Ovary (tissue), 9 donors: ENCODE results near the gene CACNB4. TPM values are rescaled to one million over a fixed set of nuclear protein-coding genes. Genes with fewer than 3 reads are reported as not detected.

Experiments used
- DNase-seq, 5 donors: peaks; one replicate each; pipeline ENCODE4 v3.0.0-alpha.2; 2019 to 2020
- H3K27ac ChIP-seq, 2 donors: fragments of 200-600 bp; one replicate each; pipeline versions ENCODE4 v1.5.1 to v1.8.0; 2019 to 2022
- H3K27me3 ChIP-seq: fragments of 200-600 bp; one replicate; pipeline ENCODE4 v1.8.0; 2022
- H3K36me3 ChIP-seq: fragments of 200-600 bp; sonication (generic); one replicate; pipeline ENCODE4 v1.5.1; 2019
- H3K4me1 ChIP-seq: one replicate; pipeline ENCODE4 v1.8.1; 2013; ENCODE audit warnings: mild to moderate bottlenecking, moderate library complexity; ENCODE audit not compliant: insufficient read depth
- H3K4me3 ChIP-seq: fragments of 200-600 bp; sonication (generic); one replicate; pipeline ENCODE4 v1.5.1; 2017
- H3K9me3 ChIP-seq, 2 donors: fragments of 200-600 bp in 1 of 2; sonication (generic) in 1 of 2; one replicate each; pipeline versions ENCODE4 v1.5.1 to v1.8.1; 2013 to 2019; ENCODE audit warnings: mild to moderate bottlenecking in 1 of 2, moderate library complexity in 1 of 2
- CTCF ChIP-seq, 3 donors: fragments of 450-650 bp in 2 of 3; fragments of 200-600 bp in 1 of 3; IDR thresholded peaks; one replicate each; pipeline versions ENCODE4 v1.5.1 to v1.8.0; 2016 to 2022; ENCODE audit warnings: antibody characterized with exemption in 3 of 3, mild to moderate bottlenecking in 1 of 3
- EP300 ChIP-seq: sonication (generic); formaldehyde crosslinking; IDR thresholded peaks from one replicate; pipeline ENCODE4 v1.6.1; 2017; ENCODE audit warnings: antibody characterized with exemption
- POLR2A ChIP-seq: fragments of 450-650 bp; IDR thresholded peaks from one replicate; pipeline ENCODE4 v1.6.1; 2017; ENCODE audit warnings: antibody characterized with exemption, mild to moderate bottlenecking, moderate library complexity
- WGBS, 3 donors: extraction: QIAGEN DNeasy Blood & Tissue Kit in 1 of 3; methylation state at CpG; one replicate each; pipeline versions ENCODE4 v1.1.5 to v1.1.7; 2013 to 2017; 5-methylcytosine and 5-hydroxymethylcytosine counted together
- intact Hi-C, 4 donors: fragments of 100-400 bp; cut with DNase I; formaldehyde crosslinking; loops; one replicate each; pipeline versions ENCODE4 v1.11.0 to v1.15.1; 2022 to 2023
- polyA plus RNA-seq, 2 donors: library from polyadenylated mRNA; stranded (reverse); fragments of 200-250 nt in 1 of 2; fragments of 350-450 nt in 1 of 2; fragmentation: Illumina TruSeq in 1 of 2; extraction: RNeasy Lipid Tissue Mini Kit (QIAGEN cat#74804) in 1 of 2; gene quantifications; one replicate each; pipeline ENCODE4 v1.2.3, GENCODE V29; 2013 to 2014
- total RNA-seq, 7 donors: library from RNA; depleted of rRNA in 2 of 7; stranded (reverse); fragments of >200 nt in 2 of 7; fragmentation: NEBNext Ultra II Directional in 3 of 7; extraction: Animal tissue kit (Norgen Biotek cat#: 25700) in 3 of 7; gene quantifications; one replicate each; pipeline versions ENCODE4 v1.1.0 to v1.2.4, GENCODE V29; 2016 to 2023
- donor health status: DM: no; HTN: no; CAD: no; lungs with moderate emphysema.
- donor health status: DM: no; HTN: no; CAD: no.
- donor health status: Bipolar disorder and iron deficiency.
- donor health status: DM: yes; HTN: yes; CAD: no.
- donor health status: DM: no; HTN: no; CAD: no.
- donor health status: DM: yes; HTN: yes; CAD: no.

The CACNB4 gene
- total and polyA plus RNA-seq, 9 donors, result 0.23 to 1.9 (median 1.0) TPM

GRCh38 chr2:152019732-152020131 lies 79.1 kb downstream of the CACNB4 start:
- Histone ChIP-seq H3K4me1 (no peaks in the 10 kb centered on the region), H3K36me3 (no peaks in the 10 kb centered on the region), H3K9me3 (no peaks in the 10 kb centered on the region), H3K27ac (no peak overlapping the region), H3K27me3 (no peaks in the 10 kb centered on the region), H3K4me3 (no peak overlapping the region)
- TF ChIP-seq EP300 (no peak), POLR2A (no peak), CTCF (IDR thresholded peaks at IDR 0.05) (no peak)
- DNase-seq, result no peak
- intact Hi-C loops, result no loop called here

GRCh38 chr2:152016181-152017120 lies 82.4 kb downstream of the CACNB4 start:
- Histone ChIP-seq H3K9me3 (no peaks in the 10 kb centered on the region), H3K27me3 (no peaks in the 10 kb centered on the region), H3K4me3 (no peak overlapping the region), H3K27ac (no peak overlapping the region), H3K36me3 (no peaks in the 10 kb centered on the region), H3K4me1 (no peaks in the 10 kb centered on the region)
- WGBS, 3 donors, result 45 to 63% (median 53%) methylated on average over 7 of the region's 7 CpGs
- DNase-seq, result no peak
- intact Hi-C loops, result no loop called here
- no peak for TF ChIP-seq EP300
- TF ChIP-seq POLR2A, result no peak
- TF ChIP-seq CTCF (IDR thresholded peaks at IDR 0.05), result no peak

GRCh38 chr2:152015552-152015951 lies 83.3 kb downstream of the CACNB4 start:
- intact Hi-C loops, result no loop called here
- no peak overlapping the region for H3K4me3 ChIP-seq
- no peak overlapping the region for H3K27ac ChIP-seq
- H3K36me3 ChIP-seq, result no peaks in the 10 kb centered on the region
- no peaks in the 10 kb centered on the region for H3K4me1 ChIP-seq
- no peak for DNase-seq
- no peaks in the 10 kb centered on the region for H3K27me3 ChIP-seq
- WGBS, 3 donors, result 29 to 48% (median 38%) methylated on average over 5 of the region's 5 CpGs
- no peak for TF ChIP-seq POLR2A
- TF ChIP-seq EP300, result no peak
- no peak for TF ChIP-seq CTCF (IDR thresholded peaks at IDR 0.05)
- H3K9me3 ChIP-seq, result no peaks in the 10 kb centered on the region

GRCh38 chr2:152012697-152013096 lies 86.1 kb downstream of the CACNB4 start:
- 35 to 63% (median 62%) methylated on average over 1 of the region's 1 CpG for WGBS, 3 donors
- no peak overlapping the region for H3K4me3 ChIP-seq
- no peak for DNase-seq
- intact Hi-C loops, result no loop called here
- no peaks in the 10 kb centered on the region for H3K4me1 ChIP-seq
- H3K27me3 ChIP-seq, result no peaks in the 10 kb centered on the region
- TF ChIP-seq EP300 (no peak), CTCF (IDR thresholded peaks at IDR 0.05) (no peak), POLR2A (no peak)
- H3K36me3 ChIP-seq, result no peaks in the 10 kb centered on the region
- H3K9me3 ChIP-seq, result no peaks in the 10 kb centered on the region
- no peak overlapping the region for H3K27ac ChIP-seq
